DOHH2 (cell line): ENCODE data around the gene FAM50A.

ENCODE experiments used
- H3F3A ChIP-seq: fragments of 200-600 bp; sonication (generic), shearing (Covaris generic); 2 replicates; pipeline ENCODE4 v1.6.0; 2016; ENCODE audit warnings: antibody characterized with exemption, mild to moderate bottlenecking; ENCODE audit not compliant: control insufficient read depth, insufficient read depth
- H3K27ac ChIP-seq: fragments of 200-600 bp; sonication (generic); 2 replicates; pipeline ENCODE4 v1.5.1; 2014; ENCODE audit warnings: low read depth, mild to moderate bottlenecking, low read length, moderate library complexity
- H3K27me3 ChIP-seq: fragments of 200-600 bp; sonication (generic); 2 replicates; pipeline ENCODE4 v1.6.1; 2014; ENCODE audit warnings: mild to moderate bottlenecking, low read length, mixed read lengths; ENCODE audit not compliant: control insufficient read depth
- H3K36me3 ChIP-seq: fragments of 200-600 bp; sonication (generic); 2 replicates; pipeline ENCODE4 v1.6.1; 2014; ENCODE audit warnings: mild to moderate bottlenecking, low read length, moderate library complexity, mixed read lengths; ENCODE audit not compliant: control insufficient read depth
- H3K4me1 ChIP-seq: fragments of 200-600 bp; sonication (generic); 2 replicates; pipeline ENCODE4 v1.6.1; 2014; ENCODE audit warnings: mild to moderate bottlenecking, low read length, mixed read lengths; ENCODE audit not compliant: control insufficient read depth
- H3K4me2 ChIP-seq: fragments of 200-600 bp; sonication (generic); 2 replicates; pipeline ENCODE4 v1.6.0; 2014; ENCODE audit warnings: mild to moderate bottlenecking, low read length, moderate library complexity
- H3K4me3 ChIP-seq: fragments of 200-600 bp; sonication (generic); 2 replicates; pipeline ENCODE4 v1.5.1; 2014; ENCODE audit warnings: mild to moderate bottlenecking, low read length, mixed read lengths
- H3K79me2 ChIP-seq: fragments of 200-600 bp; sonication (generic); 2 replicates; pipeline ENCODE4 v1.6.1; 2014; ENCODE audit warnings: mild to moderate bottlenecking, low read length, mixed read lengths; ENCODE audit not compliant: control insufficient read depth
- H3K9me2 ChIP-seq: fragments of 200-600 bp; sonication (generic); replicated peaks from 2 replicates; pipeline ENCODE4 v1.6.1; 2014; ENCODE audit warnings: mild to moderate bottlenecking, low read length, mixed read lengths; ENCODE audit not compliant: control insufficient read depth
- H3K9me3 ChIP-seq: fragments of 200-600 bp; sonication (generic); 2 replicates; pipeline ENCODE4 v1.6.1; 2014; ENCODE audit warnings: antibody characterized with exemption, low read length, mixed read lengths; ENCODE audit not compliant: control insufficient read depth, insufficient read depth
- H4K20me1 ChIP-seq: fragments of 200-600 bp; sonication (generic); 2 replicates; pipeline ENCODE4 v1.6.0; 2014; ENCODE audit warnings: low read depth, mild to moderate bottlenecking, antibody characterized with exemption, low read length, moderate library complexity; ENCODE audit not compliant: control insufficient read depth, insufficient read depth
- EZH2phosphoT487 ChIP-seq: fragments of 200-600 bp; sonication (generic); IDR thresholded peaks from 2 replicates; pipeline ENCODE4 v1.6.1; 2017; ENCODE audit warnings: borderline replicate concordance, mild to moderate bottlenecking, antibody characterized with exemption, low read length, moderate library complexity, mixed read lengths
- TF ChIP-seq, protein P1 (sequence below): fragments of 200-600 bp; sonication (generic); IDR thresholded peaks from one replicate; pipeline ENCODE4 v1.5.1; 2014; ENCODE audit warnings: antibody characterized with exemption, mild to moderate bottlenecking, low read depth, low read length; ENCODE audit not compliant: poor library complexity, severe bottlenecking

Gene FAM50A

DNA sequence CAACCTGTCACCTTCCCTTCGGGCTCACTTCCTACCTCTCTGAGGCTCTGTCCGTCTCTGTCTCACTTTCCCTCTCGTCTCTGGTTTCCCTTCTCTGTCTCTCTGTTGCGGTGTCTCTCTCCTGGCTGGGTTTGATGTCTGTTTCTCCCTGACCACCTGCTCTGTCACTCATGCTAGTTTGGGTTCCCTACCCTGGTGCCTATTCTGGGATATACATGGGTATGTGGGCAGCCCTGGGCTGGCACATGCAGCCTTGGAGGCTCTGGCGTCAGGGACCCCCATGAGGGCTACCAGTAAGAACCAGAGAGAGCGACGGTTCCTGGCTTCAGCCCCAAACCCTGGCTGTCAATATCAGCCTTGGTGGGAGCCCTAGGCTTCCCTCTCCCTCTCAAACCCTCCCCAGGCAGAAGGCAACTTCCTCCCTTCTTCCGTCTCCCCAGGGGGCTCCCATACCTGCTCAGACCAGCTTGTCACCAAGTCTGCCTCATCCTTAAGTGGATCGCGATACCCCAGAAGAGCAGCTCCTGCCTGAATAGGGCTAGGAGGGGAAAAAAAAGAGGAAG lies 35.2 kb upstream of the FAM50A start:
- Histone ChIP-seq H3K4me2 (0 out of 2 replicates have a peak overlapping the region, but pooled peaks have one; percentile 34), H3K4me1 (peaks cover 14% of the 10 kb centered on the region), H3K79me2 (peaks cover 10% of the 10 kb centered on the region; the same call in 1 of the 2 replicates), H4K20me1 (no peaks in the 10 kb centered on the region), H3K27ac (no peak overlapping the region), H3K9me3 (no peaks in the 10 kb centered on the region), H3F3A (no peaks in the 10 kb centered on the region), H3K36me3 (no peaks in the 10 kb centered on the region), H3K4me3 (no peak overlapping the region), H3K9me2 (no peaks in the 10 kb centered on the region), H3K27me3 (no peaks in the 10 kb centered on the region)
- TF ChIP-seq, protein P1, sequence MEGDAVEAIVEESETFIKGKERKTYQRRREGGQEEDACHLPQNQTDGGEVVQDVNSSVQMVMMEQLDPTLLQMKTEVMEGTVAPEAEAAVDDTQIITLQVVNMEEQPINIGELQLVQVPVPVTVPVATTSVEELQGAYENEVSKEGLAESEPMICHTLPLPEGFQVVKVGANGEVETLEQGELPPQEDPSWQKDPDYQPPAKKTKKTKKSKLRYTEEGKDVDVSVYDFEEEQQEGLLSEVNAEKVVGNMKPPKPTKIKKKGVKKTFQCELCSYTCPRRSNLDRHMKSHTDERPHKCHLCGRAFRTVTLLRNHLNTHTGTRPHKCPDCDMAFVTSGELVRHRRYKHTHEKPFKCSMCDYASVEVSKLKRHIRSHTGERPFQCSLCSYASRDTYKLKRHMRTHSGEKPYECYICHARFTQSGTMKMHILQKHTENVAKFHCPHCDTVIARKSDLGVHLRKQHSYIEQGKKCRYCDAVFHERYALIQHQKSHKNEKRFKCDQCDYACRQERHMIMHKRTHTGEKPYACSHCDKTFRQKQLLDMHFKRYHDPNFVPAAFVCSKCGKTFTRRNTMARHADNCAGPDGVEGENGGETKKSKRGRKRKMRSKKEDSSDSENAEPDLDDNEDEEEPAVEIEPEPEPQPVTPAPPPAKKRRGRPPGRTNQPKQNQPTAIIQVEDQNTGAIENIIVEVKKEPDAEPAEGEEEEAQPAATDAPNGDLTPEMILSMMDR = no peak
- no peak for TF ChIP-seq EZH2phosphoT487

DNA sequence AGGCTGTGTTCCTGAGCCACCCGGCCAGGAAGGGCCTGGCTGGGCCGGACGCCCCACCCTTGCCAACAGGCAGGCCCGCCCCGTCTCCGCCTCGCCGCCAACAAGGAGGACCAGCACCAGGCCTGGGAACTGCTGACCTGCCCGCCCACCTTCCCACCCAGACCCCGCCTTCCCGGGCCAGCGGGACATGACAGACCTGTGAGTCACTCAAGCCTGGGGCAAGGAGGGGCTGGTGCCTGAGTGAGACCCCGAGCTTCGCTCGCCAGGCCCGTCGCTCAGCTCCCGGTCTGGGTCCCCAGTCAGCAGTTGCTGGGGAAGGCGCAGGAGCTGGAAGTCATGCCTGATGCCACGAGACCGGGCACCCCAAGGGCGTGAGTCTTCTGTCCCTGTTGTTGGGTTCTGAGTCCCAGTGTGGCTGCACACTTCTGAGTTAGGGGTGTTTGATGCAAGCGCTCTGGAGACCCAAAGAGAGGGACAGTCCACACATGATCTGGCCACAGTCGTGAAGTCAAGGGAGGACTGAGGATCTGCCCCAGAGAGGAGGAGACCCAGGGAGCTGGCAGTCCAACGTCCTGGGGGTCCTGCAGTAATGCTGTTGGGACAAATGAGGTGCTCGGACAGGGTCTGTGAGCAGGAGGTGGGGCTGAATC lies 34.6 kb upstream of the FAM50A start, which contains the start of gene DNASE1L1:
Gene DNASE1L1, minus strand, starts transcription at position 33 of the 650 bp plus-strand sequence. CDS start 3,686 bp downstream, outside the sequence.
- Histone ChIP-seq H3K9me3 (no peaks in the 10 kb centered on the region), H3F3A (no peaks in the 10 kb centered on the region), H3K4me2 (peak within 1 kb of the TSS; percentile 34), H3K27ac (no peak within 1 kb of the TSS), H3K27me3 (no peaks in the 10 kb centered on the region), H3K79me2 (peaks cover 10% of the 10 kb centered on the region; the same call in 1 of the 2 replicates), H3K4me3 (no peak within 1 kb of the TSS), H4K20me1 (no peaks in the 10 kb centered on the region), H3K4me1 (peaks cover 14% of the 10 kb centered on the region), H3K9me2 (no peaks in the 10 kb centered on the region), H3K36me3 (no peaks in the 10 kb centered on the region)
- TF ChIP-seq, protein P1 = no peak
- no peak for TF ChIP-seq EZH2phosphoT487

- H3K4me3 ChIP-seq = peak overlapping the region; percentile 87
- H4K20me1 ChIP-seq = no peaks in the 10 kb centered on the region
- H3K36me3 ChIP-seq = no peaks in the 10 kb centered on the region
- H3K27me3 ChIP-seq = no peaks in the 10 kb centered on the region
- no peaks in the 10 kb centered on the region for H3F3A ChIP-seq
- H3K27ac ChIP-seq = peak overlapping the region; percentile 75
- peak overlapping the region; percentile 91 for H3K4me2 ChIP-seq
- H3K9me2 ChIP-seq = no peaks in the 10 kb centered on the region
- peaks cover 14% of the 10 kb centered on the region for H3K4me1 ChIP-seq
- H3K79me2 ChIP-seq = peaks cover 10% of the 10 kb centered on the region; the same call in 1 of the 2 replicates
- no peak for TF ChIP-seq EZH2phosphoT487
- TF ChIP-seq, protein P1 = no peak
- no peaks in the 10 kb centered on the region for H3K9me3 ChIP-seq
Measured at GRCh38 chrX:154411981-154412340, 32.0 kb upstream of the FAM50A start.
